OCI-LY3 (cell line): ENCODE results near the gene LDB2.

Experiments used
- H2AFZ ChIP-seq: fragments of 200-600, 300-600 bp; shearing (Covaris generic); 2 replicates; pipeline ENCODE4 v1.6.0; 2014; ENCODE audit warnings: antibody characterized with exemption, low read depth, low read length
- H3K27ac ChIP-seq: fragments of 200-600, 300-600 bp; sonication (generic); 2 replicates; pipeline ENCODE4 v1.5.1; 2014; ENCODE audit warnings: mild to moderate bottlenecking, low read length, moderate library complexity, mixed read lengths
- H3K27me3 ChIP-seq: fragments of 200-600, 300-600 bp; sonication (generic); 2 replicates; pipeline ENCODE4 v1.6.1; 2014; ENCODE audit warnings: low read depth, low read length, mixed read lengths
- H3K36me3 ChIP-seq: fragments of 200-600, 300-600 bp; sonication (generic); replicated peaks from 2 replicates; pipeline ENCODE3; 2014; ENCODE audit warnings: low read depth, low read length, mixed read lengths
- H3K4me1 ChIP-seq: fragments of 300-600, 200-600 bp; sonication (generic); 2 replicates; pipeline ENCODE4 v1.6.1; 2014; ENCODE audit warnings: low read length, mixed read lengths
- H3K4me2 ChIP-seq: fragments of 200-600, 300-600 bp; sonication (generic); 2 replicates; pipeline ENCODE4 v1.6.1; 2014; ENCODE audit warnings: low read length, mixed read lengths
- H3K4me3 ChIP-seq: fragments of 300-600, 200-600 bp; sonication (generic); 2 replicates; pipeline ENCODE4 v1.5.1; 2014; ENCODE audit warnings: antibody characterized with exemption, mild to moderate bottlenecking, low read length, moderate library complexity
- H3K79me2 ChIP-seq: fragments of 300-600, 200-600 bp; shearing (Covaris generic); 2 replicates; pipeline ENCODE4 v1.6.1; 2014; ENCODE audit warnings: mild to moderate bottlenecking, low read length, mixed read lengths
- H3K9ac ChIP-seq: fragments of 300-600, 200-600 bp; shearing (Covaris generic); 2 replicates; pipeline ENCODE4 v1.6.0; 2014; ENCODE audit warnings: mild to moderate bottlenecking, low read length, moderate library complexity
- H3K9me3 ChIP-seq: fragments of 200-600, 300-600 bp; shearing (Covaris generic); 2 replicates; pipeline ENCODE4 v1.6.1; 2014; ENCODE audit warnings: low read length, mixed read lengths; ENCODE audit not compliant: insufficient read depth
- H4K20me1 ChIP-seq: fragments of 200-600, 300-600 bp; sonication (generic); 2 replicates; pipeline ENCODE4 v1.6.1; 2016; ENCODE audit warnings: low read length, mixed read lengths; ENCODE audit not compliant: insufficient read depth
- CTCF ChIP-seq: fragments of 200-600, 300-600 bp; sonication (generic); IDR thresholded peaks from 2 replicates; pipeline ENCODE4 v1.5.1; 2014; ENCODE audit warnings: antibody characterized with exemption, low read length, low read depth
- EZH2phosphoT487 ChIP-seq: fragments of 200-600 bp; shearing (Covaris generic); IDR thresholded peaks from 2 replicates; pipeline ENCODE4 v1.6.1; 2018; ENCODE audit warnings: antibody characterized with exemption, mixed run types, low read depth

Gene LDB2

GRCh38 chr4:16671741-16672140 lies 226.7 kb downstream of the LDB2 start:
- TF ChIP-seq CTCF (no peak), EZH2phosphoT487 (no peak)
- H3K4me3 ChIP-seq = no peak overlapping the region

GRCh38 chr4:16670727-16671126 lies 227.7 kb downstream of the LDB2 start:
- TF ChIP-seq EZH2phosphoT487 (no peak), CTCF (no peak)

More at GRCh38 chr4:16671741-16672140, 226.7 kb downstream of the LDB2 start:
- Histone ChIP-seq H3K27me3 (no peaks in the 10 kb centered on the region), H4K20me1 (no peaks in the 10 kb centered on the region), H3K79me2 (no peaks in the 10 kb centered on the region), H3K9ac (no peak overlapping the region), H2AFZ (no peak overlapping the region), H3K36me3 (no peaks in the 10 kb centered on the region), H3K9me3 (no peaks in the 10 kb centered on the region), H3K4me2 (no peak overlapping the region), H3K27ac (no peak overlapping the region), H3K4me1 (no peaks in the 10 kb centered on the region)

GRCh38 chr4:16669036-16669435 lies 229.4 kb downstream of the LDB2 start:
- Histone ChIP-seq H3K4me2 (no peak overlapping the region), H3K4me3 (no peak overlapping the region), H4K20me1 (no peaks in the 10 kb centered on the region), H3K27me3 (no peaks in the 10 kb centered on the region), H3K9ac (no peak overlapping the region), H3K79me2 (no peaks in the 10 kb centered on the region), H3K9me3 (no peaks in the 10 kb centered on the region), H3K4me1 (no peaks in the 10 kb centered on the region), H3K36me3 (no peaks in the 10 kb centered on the region), H2AFZ (no peak overlapping the region), H3K27ac (no peak overlapping the region)
- TF ChIP-seq EZH2phosphoT487 (no peak), CTCF (no peak)

More at GRCh38 chr4:16670727-16671126, 227.7 kb downstream of the LDB2 start:
- Histone ChIP-seq H4K20me1 (no peaks in the 10 kb centered on the region), H3K27me3 (no peaks in the 10 kb centered on the region), H3K4me3 (no peak overlapping the region), H3K27ac (no peak overlapping the region), H3K36me3 (no peaks in the 10 kb centered on the region), H3K4me1 (no peaks in the 10 kb centered on the region), H3K9ac (no peak overlapping the region), H3K4me2 (no peak overlapping the region), H2AFZ (no peak overlapping the region), H3K79me2 (no peaks in the 10 kb centered on the region), H3K9me3 (no peaks in the 10 kb centered on the region)

GRCh38 chr4:16668488-16668887 lies 230.0 kb downstream of the LDB2 start:
- no peaks in the 10 kb centered on the region for H3K27me3 ChIP-seq
- H4K20me1 ChIP-seq = no peaks in the 10 kb centered on the region
- H3K4me3 ChIP-seq = no peak overlapping the region
- H3K9me3 ChIP-seq = no peaks in the 10 kb centered on the region
- TF ChIP-seq CTCF (no peak), EZH2phosphoT487 (no peak)
- H3K4me2 ChIP-seq = no peak overlapping the region
- H3K9ac ChIP-seq = no peak overlapping the region
- H3K27ac ChIP-seq = no peak overlapping the region
- no peaks in the 10 kb centered on the region for H3K4me1 ChIP-seq
- H3K79me2 ChIP-seq = no peaks in the 10 kb centered on the region
- H3K36me3 ChIP-seq = no peaks in the 10 kb centered on the region
- H2AFZ ChIP-seq = no peak overlapping the region
